HG02763 (cell line): ENCODE data around the gene PCDHA11.
"Not testable (repeated sequence)": the region's sequence is repeated elsewhere in the genome, so short reads cannot be mapped to it uniquely, and the experiment has no call there.

Experiments used
- ATAC-seq: cut with Tn5 transposase; IDR thresholded peaks from one replicate; pipeline ENCODE4 v1.9.1; 2021; ENCODE audit warnings: mild to moderate bottlenecking, moderate library complexity; ENCODE audit not compliant: unreplicated experiment

Gene PCDHA11

GRCh38 chr5:140848139-140849102, 20.3 kb upstream of the PCDHA11 start, which contains the start of gene PCDHA9:
Gene PCDHA9, plus strand, starts transcription at chr5:140848382. Its CDS starts 114 bp downstream, at chr5:140848496.
- ATAC-seq: not testable (repeated sequence)

- not testable (repeated sequence) for ATAC-seq
These were observed 18.7 kb upstream of the PCDHA11 start for GRCh38 chr5:140849831-140850634.

- ATAC-seq: no peak
These were observed 12.7 kb upstream of the PCDHA11 start, which contains the start of gene PCDHA10 for GRCh38 chr5:140855772-140856674. Gene PCDHA10, plus strand, starts transcription at chr5:140855897. Its CDS starts 152 bp downstream, at chr5:140856049.

- ATAC-seq: no peak
These were observed 11.4 kb upstream of the PCDHA11 start for GRCh38 chr5:140857177-140857986.

- ATAC-seq: no peak
These were observed 10.8 kb upstream of the PCDHA11 start for GRCh38 chr5:140857987-140858240.

- no peak for ATAC-seq
These were observed 6.1 kb upstream of the PCDHA11 start for GRCh38 chr5:140862441-140863295.

GRCh38 chr5:140869555-140869886, 764 bp downstream of the PCDHA11 start:
- no peak for ATAC-seq

GRCh38 chr5:140870221-140871201, 1.8 kb downstream of the PCDHA11 start:
- no peak for ATAC-seq

- ATAC-seq: no peak
These were observed 6.6 kb downstream of the PCDHA11 start, which contains the start of gene PCDHA12 for GRCh38 chr5:140875085-140876065. Gene PCDHA12, plus strand, starts transcription at chr5:140875308. Its CDS starts 165 bp downstream, at chr5:140875473.

GRCh38 chr5:140876541-140877261, 7.9 kb downstream of the PCDHA11 start:
- not testable (repeated sequence) for ATAC-seq

- ATAC-seq: no peak
These were observed 8.5 kb downstream of the PCDHA11 start for GRCh38 chr5:140877262-140877581.

GRCh38 chr5:140881889-140882590, 13.3 kb downstream of the PCDHA11 start, which contains the start of gene PCDHA13:
Gene PCDHA13, plus strand, starts transcription at chr5:140882124. Its CDS starts 145 bp downstream, at chr5:140882269.
- no peak for ATAC-seq

GRCh38 chr5:140882591-140882899, 13.8 kb downstream of the PCDHA11 start:
- no peak for ATAC-seq

- no peak for ATAC-seq
These were observed 14.6 kb downstream of the PCDHA11 start for GRCh38 chr5:140883373-140883772.

GRCh38 chr5:140883927-140884697, 15.4 kb downstream of the PCDHA11 start:
- no peak for ATAC-seq
